Measurements from ENCODE around the gene OR52M1. TPM values are rescaled to one million over a fixed set of nuclear protein-coding genes. Genes with fewer than 3 reads are reported as not detected.

OR52M1 gene
- polyA plus RNA-seq, 3 donors from 2014 or later = not detected

DNA sequence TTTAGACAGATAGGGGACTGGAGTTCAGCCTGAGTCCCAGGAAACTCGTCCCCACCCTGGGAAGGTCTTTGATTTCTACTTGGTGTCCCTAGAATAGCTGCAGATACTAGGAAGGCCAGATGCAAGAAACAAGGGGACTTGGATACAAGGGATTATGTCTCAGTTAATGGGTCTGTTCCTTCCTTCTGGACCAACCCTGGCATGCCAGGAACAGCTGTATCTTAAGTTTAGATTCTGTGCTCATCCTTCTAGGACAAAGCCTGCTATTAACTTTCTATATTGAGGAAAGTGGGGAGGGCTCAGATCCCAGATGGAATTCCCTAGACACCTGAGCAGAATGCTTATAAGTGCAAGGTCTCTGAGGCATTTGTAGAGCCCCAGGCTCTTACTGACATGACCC is 3.9 kb upstream of the OR52M1 start:
- peaks cover 4 to 8% (median 8%) of the 10 kb centered on the region in 3 donors for H3K27me3 Mint-ChIP-seq (ENCODE audit: low read depth in 3 of 3)
- H3K9me3 Mint-ChIP-seq = no peaks in the 10 kb centered on the region
- H3K4me3 Mint-ChIP-seq = no peak overlapping the region
- no peaks in the 10 kb centered on the region for H3K36me3 Mint-ChIP-seq
- no peak for DNase-seq
- H3K4me1 Mint-ChIP-seq = no peaks in the 10 kb centered on the region
- H3K27ac Mint-ChIP-seq = no peak overlapping the region

DNA sequence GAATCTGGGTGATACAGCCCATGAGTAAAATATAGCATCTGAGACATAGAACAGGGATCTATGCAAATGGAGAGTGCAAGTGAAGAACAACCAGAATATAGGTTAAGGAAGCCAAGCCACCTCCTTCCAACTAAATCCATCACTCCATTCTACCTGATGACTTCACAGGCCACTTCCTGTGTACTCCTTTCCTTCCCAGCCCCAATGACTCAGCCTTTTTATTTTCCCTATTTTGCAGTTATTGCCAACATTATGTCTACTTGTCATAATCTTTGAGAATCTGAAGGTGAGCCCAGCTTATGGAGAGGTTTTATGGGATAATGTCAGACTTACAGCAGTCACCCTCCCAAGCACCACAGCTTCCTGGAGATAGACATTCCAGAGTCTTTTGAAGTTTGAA is 1.4 kb upstream of the OR52M1 start:
- H3K4me1 Mint-ChIP-seq = no peaks in the 10 kb centered on the region
- no peak for DNase-seq
- H3K36me3 Mint-ChIP-seq = no peaks in the 10 kb centered on the region
- no peaks in the 10 kb centered on the region for H3K9me3 Mint-ChIP-seq
- H3K27ac Mint-ChIP-seq = no peak overlapping the region
- peaks cover 3 to 6% (median 4%) of the 10 kb centered on the region in 3 donors for H3K27me3 Mint-ChIP-seq (ENCODE audit: low read depth in 3 of 3)
- no peak overlapping the region for H3K4me3 Mint-ChIP-seq

DNA sequence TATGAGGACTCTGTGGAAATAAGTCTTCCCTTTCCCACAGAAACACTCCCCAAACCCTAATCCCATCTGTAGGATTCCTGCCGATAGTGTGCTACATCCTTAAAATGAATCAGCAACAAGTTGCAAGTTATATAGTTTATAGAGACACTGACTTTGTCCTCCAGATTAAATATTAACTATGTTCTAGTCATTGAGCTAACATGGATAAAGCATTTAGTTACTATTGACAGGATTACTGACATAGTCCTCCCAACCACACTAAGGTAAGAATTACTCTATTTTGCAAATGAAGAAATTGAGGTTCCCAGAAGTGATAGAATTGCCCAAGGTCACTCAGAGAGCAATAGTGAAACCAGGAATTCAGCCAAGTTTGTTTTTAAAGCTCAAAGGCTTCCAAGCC is 1.9 kb downstream of the OR52M1 start:
- no peak for DNase-seq
- Mint-ChIP-seq H3K27me3 (ENCODE audit: low read depth in 3 of 3) (peaks cover 2 to 10% (median 3%) of the 10 kb centered on the region in 3 donors), H3K4me1 (no peaks in the 10 kb centered on the region), H3K4me3 (no peak overlapping the region), H3K36me3 (no peaks in the 10 kb centered on the region), H3K27ac (no peak overlapping the region), H3K9me3 (no peaks in the 10 kb centered on the region)

DNA sequence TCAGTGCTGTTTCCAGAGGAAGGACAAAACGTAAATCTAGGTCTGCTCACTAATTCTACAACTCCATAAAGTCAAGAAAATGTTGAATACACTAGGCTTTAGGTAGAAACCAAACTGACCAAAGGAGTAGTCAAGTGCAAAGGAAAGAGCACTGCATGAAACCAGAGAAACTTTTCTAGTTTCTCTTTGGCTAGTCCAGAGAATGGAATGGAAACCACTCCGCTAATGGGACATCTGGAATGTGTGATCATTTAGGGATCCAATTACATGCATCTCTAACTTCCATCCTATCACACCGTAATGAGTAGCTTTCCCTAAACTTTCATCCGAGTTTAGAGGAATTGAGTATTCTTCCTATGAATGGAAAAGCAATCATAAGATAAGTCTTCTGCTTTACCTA is 2.4 kb downstream of the OR52M1 start:
- no peaks in the 10 kb centered on the region for H3K9me3 Mint-ChIP-seq
- no peaks in the 10 kb centered on the region for H3K4me1 Mint-ChIP-seq
- no peaks in the 10 kb centered on the region for H3K36me3 Mint-ChIP-seq
- peaks cover 2 to 10% (median 3%) of the 10 kb centered on the region in 3 donors for H3K27me3 Mint-ChIP-seq (ENCODE audit: low read depth in 3 of 3)
- H3K4me3 Mint-ChIP-seq = no peak overlapping the region
- no peak overlapping the region for H3K27ac Mint-ChIP-seq
- DNase-seq = no peak

DNA sequence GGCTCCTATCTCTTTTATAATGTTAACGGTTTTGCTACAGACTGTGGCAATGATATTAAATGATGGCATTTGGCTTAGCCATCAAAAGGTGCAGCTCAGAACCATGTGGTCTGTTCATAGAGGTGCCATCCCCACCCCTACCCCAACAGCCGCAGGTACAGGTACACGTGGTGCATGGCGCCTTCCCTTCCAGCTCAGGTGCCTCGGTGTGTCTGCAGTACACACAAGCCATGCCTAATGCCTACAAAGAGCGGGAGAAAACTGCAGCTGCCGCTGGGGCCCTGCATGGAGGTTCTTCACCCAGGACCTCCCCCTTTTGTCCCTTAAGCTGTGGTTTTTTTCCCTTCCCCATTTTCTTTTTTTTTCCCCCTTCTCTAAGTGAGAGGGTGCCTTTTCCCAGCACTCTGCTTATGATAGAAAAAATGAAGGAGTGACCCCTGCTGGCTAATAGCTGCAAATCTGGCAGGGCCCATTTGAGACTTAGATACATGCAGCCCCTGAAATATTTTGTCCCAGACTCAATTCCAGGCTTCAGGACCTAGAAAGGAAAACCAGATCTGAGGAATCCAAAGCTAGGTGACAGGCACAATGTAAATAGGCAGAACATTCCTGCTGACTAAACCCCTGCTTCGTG is 6.5 kb downstream of the OR52M1 start:
- no peak for DNase-seq
- peaks cover 0 to 17% (median 4%) of the 10 kb centered on the region in 3 donors for H3K27me3 Mint-ChIP-seq (ENCODE audit: low read depth in 3 of 3)
- peaks cover 0 to 5% (median 0%) of the 10 kb centered on the region in 6 donors for H3K9me3 Mint-ChIP-seq
- H3K4me3 Mint-ChIP-seq = no peak overlapping the region
- no peak overlapping the region for H3K27ac Mint-ChIP-seq
- H3K4me1 Mint-ChIP-seq = no peaks in the 10 kb centered on the region
- H3K36me3 Mint-ChIP-seq = no peaks in the 10 kb centered on the region

DNA sequence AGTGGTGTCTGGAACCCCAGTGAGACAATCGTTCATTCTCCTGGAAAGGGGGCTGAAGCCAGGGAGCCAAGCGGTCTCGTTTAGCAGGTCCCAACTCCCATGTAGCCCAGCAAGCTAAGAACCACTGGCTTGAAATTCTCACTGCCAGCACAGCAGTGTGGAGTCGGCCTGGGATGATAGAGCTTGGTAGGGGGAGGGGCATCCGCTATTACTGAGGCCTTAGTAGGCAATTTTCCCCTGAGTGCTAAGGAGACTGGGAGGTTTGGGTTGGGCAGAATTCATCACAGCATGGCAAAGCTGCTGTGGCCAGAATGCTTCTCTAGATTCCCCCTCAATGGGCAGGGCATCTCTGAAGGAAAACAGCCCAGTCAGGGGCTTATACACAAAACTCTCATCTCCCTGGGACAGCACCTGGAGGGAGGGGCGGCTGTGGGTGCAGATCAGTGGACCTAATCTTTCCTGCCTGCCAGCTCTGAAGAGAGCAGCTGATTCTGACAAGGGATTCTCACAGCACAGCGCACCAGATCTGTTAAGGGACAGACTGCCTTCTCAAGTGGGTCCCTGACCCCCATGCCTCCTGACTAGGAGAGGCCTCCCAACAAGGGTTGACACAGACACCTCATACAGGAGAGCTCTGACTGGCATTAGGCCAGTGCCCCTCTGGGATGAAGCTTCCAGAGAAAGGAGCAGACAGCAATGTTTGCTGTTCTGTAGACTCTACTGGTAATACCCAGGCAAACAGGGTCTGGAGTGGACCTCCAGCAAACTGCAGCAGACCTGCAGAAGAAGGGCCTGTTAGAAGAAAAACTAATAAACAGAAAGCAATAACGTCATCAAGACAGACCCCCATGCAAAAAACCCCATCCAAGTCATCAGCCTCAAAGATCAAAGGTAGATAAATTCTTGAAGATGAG is 14.8 kb downstream of the OR52M1 start:
- Mint-ChIP-seq H3K27ac (no peak overlapping the region), H3K9me3 (peaks cover 3 to 12% (median 6%) of the 10 kb centered on the region in 6 donors), H3K36me3 (no peaks in the 10 kb centered on the region), H3K4me1 (no peaks in the 10 kb centered on the region), H3K27me3 (ENCODE audit: low read depth in 3 of 3) (peaks cover 3 to 21% (median 12%) of the 10 kb centered on the region in 3 donors), H3K4me3 (no peak overlapping the region)
- no peak for DNase-seq

DNA sequence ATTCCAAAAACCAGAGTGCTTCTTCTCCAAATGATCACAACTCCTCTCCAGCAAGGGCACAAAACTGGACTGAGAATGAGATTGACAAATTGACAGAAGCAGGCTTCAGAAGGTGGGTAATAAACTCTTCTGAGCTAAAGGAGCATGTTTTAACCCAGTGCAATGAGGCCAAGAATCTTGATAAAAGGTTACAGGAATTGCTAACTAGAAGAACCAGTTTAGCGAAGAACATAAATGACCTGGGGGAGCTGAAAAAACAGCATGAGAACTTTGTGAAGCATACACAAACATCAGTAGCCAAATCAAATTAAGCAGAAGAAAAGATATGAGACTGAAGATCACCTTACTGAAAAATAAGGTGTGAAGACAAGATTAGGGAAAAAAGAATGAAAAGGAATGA is 15.5 kb downstream of the OR52M1 start:
- no peaks in the 10 kb centered on the region for H3K4me1 Mint-ChIP-seq
- H3K4me3 Mint-ChIP-seq = no peak overlapping the region
- H3K27me3 Mint-ChIP-seq (ENCODE audit: low read depth in 3 of 3) = peaks cover 3 to 16% (median 13%) of the 10 kb centered on the region in 3 donors
- H3K9me3 Mint-ChIP-seq = peaks cover 3 to 12% (median 6%) of the 10 kb centered on the region in 6 donors
- H3K27ac Mint-ChIP-seq = no peak overlapping the region
- no peak for DNase-seq
- H3K36me3 Mint-ChIP-seq = no peaks in the 10 kb centered on the region

DNA sequence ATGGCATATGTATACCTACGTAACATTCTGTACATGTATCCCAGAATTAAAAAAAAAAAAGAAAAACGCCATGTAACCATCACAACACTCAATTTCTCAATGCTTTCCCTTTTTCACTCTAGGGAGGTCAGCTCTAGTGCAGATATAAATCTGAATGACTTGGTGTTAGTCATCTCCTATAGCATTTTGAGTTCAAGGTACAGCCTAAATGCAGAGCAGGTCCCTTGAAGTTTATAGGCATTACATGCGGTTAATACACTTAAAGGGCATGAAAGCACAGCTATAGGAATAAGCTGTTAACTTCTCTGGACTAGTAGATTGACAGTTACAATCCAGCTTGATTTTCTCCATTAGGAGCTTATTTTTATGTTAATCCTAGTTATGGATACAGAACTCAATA is 20.4 kb downstream of the OR52M1 start:
- Mint-ChIP-seq H3K9me3 (peaks cover 3 to 12% (median 6%) of the 10 kb centered on the region in 6 donors), H3K27me3 (ENCODE audit: low read depth in 3 of 3) (peaks cover 5 to 9% (median 5%) of the 10 kb centered on the region in 3 donors), H3K4me3 (no peak overlapping the region), H3K27ac (no peak overlapping the region), H3K36me3 (no peaks in the 10 kb centered on the region), H3K4me1 (no peaks in the 10 kb centered on the region)
- DNase-seq = no peak

DNA sequence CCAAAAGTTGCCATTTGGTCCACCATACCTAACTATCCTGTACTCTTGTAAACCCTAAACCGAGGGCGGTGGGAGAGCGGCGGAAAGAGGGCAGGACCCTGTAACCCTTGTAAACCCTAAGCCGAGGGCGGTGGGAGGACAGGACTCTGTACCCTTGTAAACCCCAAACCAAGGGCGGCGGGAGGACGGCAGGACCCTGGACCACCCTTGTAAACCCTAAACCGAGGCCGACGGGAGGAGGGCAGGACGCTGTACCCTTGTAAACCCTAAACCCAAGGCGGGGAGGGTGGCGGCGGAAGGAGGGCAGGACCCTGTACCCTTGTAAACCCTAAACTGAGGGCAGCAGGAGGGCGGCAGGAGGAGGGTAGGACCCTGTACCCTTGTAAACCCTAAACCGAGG is 24.1 kb downstream of the OR52M1 start:
- peaks cover 0 to 5% (median 2%) of the 10 kb centered on the region in 6 donors for H3K9me3 Mint-ChIP-seq
- no peaks in the 10 kb centered on the region for H3K4me1 Mint-ChIP-seq
- no peaks in the 10 kb centered on the region for H3K36me3 Mint-ChIP-seq
- peaks cover under 1 to 5% (median 1%) of the 10 kb centered on the region in 3 donors for H3K27me3 Mint-ChIP-seq (ENCODE audit: low read depth in 3 of 3)
- DNase-seq = no peak
- no peak overlapping the region for H3K27ac Mint-ChIP-seq
- no peak overlapping the region for H3K4me3 Mint-ChIP-seq

DNA sequence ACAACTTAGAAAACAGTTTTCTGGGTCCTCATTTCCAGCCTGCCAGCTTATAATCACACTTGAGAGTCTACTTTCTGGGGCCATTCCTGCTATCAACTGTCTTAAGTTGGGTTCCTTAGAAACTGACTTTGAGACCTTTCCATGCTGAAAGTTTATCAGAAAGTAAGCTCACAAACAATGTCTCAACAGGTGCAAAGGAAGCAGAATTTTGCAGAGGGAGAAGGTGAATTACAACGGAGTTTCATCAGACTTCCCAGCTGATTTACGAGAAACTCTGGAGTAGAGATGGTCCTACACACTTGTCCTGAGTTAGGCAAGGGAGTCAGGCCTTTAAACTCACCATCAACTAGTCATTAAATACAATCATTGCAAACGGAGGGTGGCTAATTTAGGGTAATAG is 31.9 kb downstream of the OR52M1 start:
- Mint-ChIP-seq H3K27me3 (ENCODE audit: low read depth in 3 of 3) (peaks cover 1 to 9% (median 2%) of the 10 kb centered on the region in 3 donors), H3K36me3 (no peaks in the 10 kb centered on the region), H3K27ac (no peak overlapping the region), H3K9me3 (no peaks in the 10 kb centered on the region), H3K4me3 (no peak overlapping the region), H3K4me1 (no peaks in the 10 kb centered on the region)
- DNase-seq = no peak

DNA sequence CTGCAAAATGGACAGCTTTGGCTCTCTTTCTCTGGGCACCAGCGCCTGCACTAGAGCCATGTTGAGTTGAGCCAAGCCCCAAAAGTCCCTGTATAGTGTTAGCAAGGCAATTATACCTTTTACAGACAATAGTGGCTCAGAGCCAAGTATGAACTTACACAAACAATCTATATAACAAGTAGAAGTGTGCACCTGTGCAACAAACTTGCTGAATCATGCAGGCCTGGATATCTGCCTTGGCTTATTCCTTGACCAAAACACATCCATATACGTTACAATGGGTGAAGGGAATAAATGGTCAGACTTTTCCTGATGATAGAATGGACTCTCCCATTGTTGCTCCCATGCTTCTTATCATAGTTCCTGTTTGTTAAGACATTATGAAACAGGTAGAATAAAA is 32.8 kb downstream of the OR52M1 start:
- Mint-ChIP-seq H3K36me3 (no peaks in the 10 kb centered on the region), H3K27me3 (ENCODE audit: low read depth in 3 of 3) (peaks cover 1 to 14% (median 6%) of the 10 kb centered on the region in 3 donors), H3K4me3 (no peak overlapping the region), H3K27ac (no peak overlapping the region), H3K9me3 (no peaks in the 10 kb centered on the region), H3K4me1 (no peaks in the 10 kb centered on the region)
- no peak for DNase-seq

DNA sequence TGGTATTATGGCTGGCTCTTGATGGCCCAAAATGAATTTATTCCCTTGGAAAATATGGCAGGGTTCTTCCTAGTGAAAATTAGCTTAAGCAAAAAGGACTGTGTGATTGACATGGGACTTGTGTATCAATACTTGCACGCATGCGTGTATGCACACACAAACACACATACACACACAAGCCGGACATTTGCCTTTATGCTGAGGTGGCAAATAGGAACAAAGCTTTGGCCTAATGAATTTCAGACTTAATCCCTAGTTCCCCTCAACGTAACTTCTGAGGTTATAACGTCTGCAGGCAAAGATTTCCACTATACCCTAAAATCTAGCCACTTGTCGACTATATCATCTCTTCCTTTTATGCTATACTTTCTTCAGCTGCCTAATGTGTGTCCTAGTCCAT is 33.6 kb downstream of the OR52M1 start:
- H3K4me1 Mint-ChIP-seq = no peaks in the 10 kb centered on the region
- no peaks in the 10 kb centered on the region for H3K9me3 Mint-ChIP-seq
- DNase-seq = no peak
- H3K36me3 Mint-ChIP-seq = no peaks in the 10 kb centered on the region
- no peak overlapping the region for H3K4me3 Mint-ChIP-seq
- peaks cover 1 to 15% (median 7%) of the 10 kb centered on the region in 3 donors for H3K27me3 Mint-ChIP-seq (ENCODE audit: low read depth in 3 of 3)
- H3K27ac Mint-ChIP-seq = no peak overlapping the region

DNA sequence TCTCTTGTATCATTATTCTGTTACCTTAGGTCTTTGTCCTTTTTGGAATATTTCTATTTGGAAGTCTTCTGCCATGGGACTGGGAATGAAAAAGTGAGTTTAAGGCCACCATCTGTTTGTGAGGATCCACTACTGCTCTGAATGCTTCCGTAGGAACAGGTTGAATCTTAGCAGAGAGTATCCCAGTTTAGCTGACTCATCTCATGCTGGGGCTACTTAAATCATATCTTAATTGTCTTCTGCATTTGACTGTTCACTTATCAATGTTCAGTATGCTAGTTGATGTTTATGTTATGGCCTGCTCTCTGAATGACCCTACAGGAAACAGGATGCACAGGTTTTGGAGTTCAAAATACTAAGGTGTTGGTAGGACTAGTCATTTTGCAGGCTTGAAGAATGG is 35.1 kb downstream of the OR52M1 start:
- Mint-ChIP-seq H3K27ac (no peak overlapping the region), H3K27me3 (ENCODE audit: low read depth in 3 of 3) (peaks cover 1 to 12% (median 10%) of the 10 kb centered on the region in 3 donors), H3K9me3 (no peaks in the 10 kb centered on the region), H3K4me3 (no peak overlapping the region), H3K36me3 (no peaks in the 10 kb centered on the region), H3K4me1 (no peaks in the 10 kb centered on the region)
- DNase-seq = no peak

DNA sequence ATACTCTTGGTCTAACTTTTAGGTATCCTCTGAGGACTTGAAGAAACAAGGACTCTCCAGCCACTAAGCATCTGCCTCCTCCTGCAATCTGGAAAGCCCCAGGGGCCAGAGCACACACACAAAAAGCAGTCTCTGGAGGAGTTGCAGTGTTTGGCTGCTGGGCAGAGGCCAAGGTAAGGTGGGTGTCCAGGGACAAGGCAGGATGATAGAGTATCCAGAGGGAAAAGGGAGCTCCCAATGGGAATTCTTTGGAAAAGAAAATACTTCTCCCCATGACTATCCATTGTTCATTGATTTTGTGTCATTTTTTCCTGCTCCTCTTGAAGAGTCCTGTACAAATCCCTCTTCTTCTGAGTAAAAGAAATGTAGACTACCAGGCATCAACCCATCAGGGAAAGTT is 36.5 kb downstream of the OR52M1 start, which contains the start of gene OR52I2:
Gene OR52I2 (plus strand): TSS at position 301 of the 400 bp plus-strand sequence.
- Mint-ChIP-seq H3K9me3 (no peaks in the 10 kb centered on the region), H3K27ac (no peak within 1 kb of the TSS), H3K4me1 (no peaks in the 10 kb centered on the region), H3K4me3 (no peak within 1 kb of the TSS), H3K27me3 (ENCODE audit: low read depth in 3 of 3) (peaks cover 1 to 13% (median 9%) of the 10 kb centered on the region in 3 donors), H3K36me3 (no peaks in the 10 kb centered on the region)
- DNase-seq = no peak
